Upper lobe of right lung (tissue), 1 donor: ENCODE measurements around the gene TMEM63B. TPM values are rescaled to one million over a fixed set of nuclear protein-coding genes. Genes with fewer than 3 reads are reported as not detected.
A peak's percentile ranks its signal among the peaks of the same experiment; 100 is the strongest.

Source experiments
- ATAC-seq: fragments of 200-7000 bp; cut with Tn5 transposase; one replicate; pipeline ENCODE4 v1.9.1; 2020; ENCODE audit warnings: mild to moderate bottlenecking, moderate library complexity
- DNase-seq: peaks from one replicate; pipeline ENCODE4 v3.0.0-alpha.2; 2020
- H3K27ac ChIP-seq: fragments of 200-600 bp; one replicate; pipeline ENCODE4 v1.8.0; 2022
- H3K27me3 ChIP-seq: fragments of 200-600 bp; one replicate; pipeline ENCODE4 v1.8.0; 2022; ENCODE audit warnings: mild to moderate bottlenecking
- H3K36me3 ChIP-seq: fragments of 200-600 bp; one replicate; pipeline ENCODE4 v1.8.0; 2022
- H3K4me1 ChIP-seq: fragments of 200-600 bp; one replicate; pipeline ENCODE4 v1.8.0; 2022
- H3K4me3 ChIP-seq: fragments of 200-600 bp; one replicate; pipeline ENCODE4 v1.8.0; 2022; ENCODE audit warnings: mild to moderate bottlenecking
- H3K9me3 ChIP-seq: fragments of 200-600 bp; one replicate; pipeline ENCODE4 v1.8.0; 2022
- CTCF ChIP-seq: fragments of 200-600 bp; IDR thresholded peaks from one replicate; pipeline ENCODE4 v1.8.0; 2022; ENCODE audit warnings: antibody characterized with exemption
- intact Hi-C: fragments of 100-400 bp; cut with DNase I; formaldehyde crosslinking; loops from one replicate; pipeline ENCODE4 v1.11.0; 2022
- total RNA-seq: library from RNA; stranded (reverse); fragmentation: NEBNext Ultra II Directional; extraction: Animal tissue kit (Norgen Biotek cat#: 25700); gene quantifications from one replicate; pipeline ENCODE4 v1.2.1, GENCODE V29; 2021
- donor health status: DM: no; HTN: yes; CAD: no; lungs with severe emphysema.

TMEM63B gene
- total RNA-seq, 1 donor from 2014 or later = 119 TPM

GRCh38 chr6:44149369-44150012 lies 22.1 kb downstream of the TMEM63B start:
- intact Hi-C loops = no loop called here
- H3K4me3 ChIP-seq = no peak overlapping the region
- no peaks in the 10 kb centered on the region for H3K9me3 ChIP-seq
- DNase-seq (no peak), ATAC-seq (no peak)
- H3K27ac ChIP-seq = no peak overlapping the region
- TF ChIP-seq CTCF = no peak
- no peaks in the 10 kb centered on the region for H3K27me3 ChIP-seq
- H3K36me3 ChIP-seq = peaks cover 58% of the 10 kb centered on the region
- H3K4me1 ChIP-seq = no peaks in the 10 kb centered on the region

GRCh38 chr6:44150317-44150917 lies 23.1 kb downstream of the TMEM63B start:
- TF ChIP-seq CTCF = no peak
- ATAC-seq (no peak), DNase-seq (no peak)
- peaks cover 56% of the 10 kb centered on the region for H3K36me3 ChIP-seq
- no peak overlapping the region for H3K27ac ChIP-seq
- no peak overlapping the region for H3K4me3 ChIP-seq
- H3K9me3 ChIP-seq = no peaks in the 10 kb centered on the region
- intact Hi-C loops = no loop called here
- no peaks in the 10 kb centered on the region for H3K4me1 ChIP-seq
- H3K27me3 ChIP-seq = no peaks in the 10 kb centered on the region

- peak; percentile 89 for DNase-seq
- no peak overlapping the region for H3K4me3 ChIP-seq
- H3K9me3 ChIP-seq = no peaks in the 10 kb centered on the region
- no peaks in the 10 kb centered on the region for H3K27me3 ChIP-seq
- peak; percentile 90 for ATAC-seq
- intact Hi-C loops = no loop called here
- peak; percentile 98 for TF ChIP-seq CTCF
- H3K27ac ChIP-seq = no peak overlapping the region
- peaks cover 46% of the 10 kb centered on the region for H3K36me3 ChIP-seq
- no peaks in the 10 kb centered on the region for H3K4me1 ChIP-seq
Measured at GRCh38 chr6:44151348-44152108, 24.2 kb downstream of the TMEM63B start.

GRCh38 chr6:44152109-44152461 lies 24.7 kb downstream of the TMEM63B start:
- no peak overlapping the region for H3K27ac ChIP-seq
- H3K4me1 ChIP-seq = no peaks in the 10 kb centered on the region
- ATAC-seq = no peak
- peaks cover 41% of the 10 kb centered on the region for H3K36me3 ChIP-seq
- DNase-seq = no peak
- H3K27me3 ChIP-seq = no peaks in the 10 kb centered on the region
- intact Hi-C loops = no loop called here
- no peaks in the 10 kb centered on the region for H3K9me3 ChIP-seq
- no peak for TF ChIP-seq CTCF
- H3K4me3 ChIP-seq = no peak overlapping the region

- Histone ChIP-seq H3K9me3 (no peaks in the 10 kb centered on the region), H3K4me3 (no peak overlapping the region), H3K4me1 (no peaks in the 10 kb centered on the region), H3K27me3 (no peaks in the 10 kb centered on the region), H3K27ac (no peak overlapping the region), H3K36me3 (peaks cover 36% of the 10 kb centered on the region)
- intact Hi-C loops = no loop called here
- DNase-seq (no peak), ATAC-seq (no peak)
- no peak for TF ChIP-seq CTCF
Measured at GRCh38 chr6:44152533-44152932, 25.2 kb downstream of the TMEM63B start.
